Stimulated activated CD4-positive, alpha-beta T cell treated with anti-CD3 and anti-CD28 coated beads, Interleukin-15, amount 100 ng/mL, for 1 hour (primary cell): ENCODE data around the gene PRCC.

Experiments used
- DNase-seq, 2 donors: peaks; one replicate each; pipeline ENCODE4 v3.0.0-alpha.2; 2020; ENCODE audit warnings: low read depth in 1 of 2, low spot score in 1 of 2

Gene PRCC

DNA sequence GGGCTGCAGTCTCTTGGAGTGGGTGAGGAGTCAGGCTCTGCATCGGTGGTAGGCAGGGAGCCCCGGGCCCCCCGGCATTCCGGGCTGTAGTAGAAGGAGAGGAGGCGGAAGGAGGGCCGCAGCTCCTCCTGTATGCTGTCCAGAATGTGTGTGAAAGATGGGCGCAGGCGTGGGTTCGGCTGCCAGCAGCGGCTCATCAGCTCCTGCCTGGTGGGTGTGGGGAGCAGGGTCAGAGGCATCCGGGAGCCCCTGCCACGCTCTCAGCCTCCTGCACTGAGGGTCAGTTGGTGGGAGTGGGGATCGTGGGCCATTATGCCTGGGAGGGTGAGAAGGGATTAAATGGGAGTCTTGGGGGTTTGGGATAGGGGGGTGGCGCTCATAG, 73.6 kb downstream of the PRCC start:
- no peak for DNase-seq

GRCh38 chr1:156841295-156841855, 74.0 kb downstream of the PRCC start:
- no peak for DNase-seq

DNA sequence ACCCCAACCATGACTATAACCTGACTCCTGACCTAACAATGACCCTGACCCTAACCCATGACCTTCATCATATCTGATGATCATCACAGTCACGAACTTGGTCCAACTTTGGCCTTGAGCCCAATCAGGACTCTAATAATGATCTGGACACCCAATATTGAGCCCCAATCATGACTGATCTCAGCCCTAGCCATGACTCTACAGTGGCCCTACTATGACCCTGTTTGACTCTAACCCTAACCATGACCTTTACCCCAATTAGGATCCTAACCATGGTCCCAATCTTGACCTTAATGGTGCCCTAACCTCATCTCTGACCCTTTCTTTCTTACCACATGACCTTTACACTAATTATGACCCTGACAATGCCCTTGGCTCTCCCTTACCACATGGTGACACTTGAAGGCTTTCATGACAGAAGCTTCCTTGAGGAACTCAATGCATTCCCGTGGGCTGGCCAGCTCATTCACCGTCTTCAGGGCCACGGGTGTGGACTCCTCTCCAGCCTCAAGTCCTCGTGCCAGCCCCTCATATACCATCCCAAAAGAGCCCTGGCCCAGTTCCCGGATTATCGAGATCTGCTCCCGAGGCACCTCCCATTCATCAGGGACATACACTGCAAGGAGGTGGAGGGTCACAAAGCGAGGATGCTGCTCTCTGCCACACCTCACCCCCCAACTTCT, 75.4 kb downstream of the PRCC start:
- no peak for DNase-seq

DNA sequence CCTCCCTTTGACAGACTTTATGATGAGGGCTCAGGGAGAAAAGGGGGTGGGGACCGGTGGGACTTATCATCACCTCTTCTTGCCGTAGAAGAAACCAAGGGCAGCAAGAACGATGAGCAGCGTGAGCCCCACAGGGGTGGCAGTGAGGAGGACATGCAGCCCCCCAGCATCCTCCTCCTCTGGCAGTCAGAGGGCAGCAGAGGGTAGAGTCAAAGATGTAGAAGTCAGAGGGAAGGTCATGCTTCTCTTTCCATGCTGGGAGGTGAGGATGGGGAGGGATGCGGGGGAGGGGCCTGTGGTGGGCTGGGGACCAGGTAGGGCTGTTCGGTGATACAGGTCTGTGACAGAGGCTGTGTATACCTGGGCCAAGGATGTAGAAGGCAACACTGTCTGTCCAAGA, 76.8 kb downstream of the PRCC start:
- no peak for DNase-seq

GRCh38 chr1:156844638-156845037, 77.3 kb downstream of the PRCC start:
- no peak for DNase-seq

DNA sequence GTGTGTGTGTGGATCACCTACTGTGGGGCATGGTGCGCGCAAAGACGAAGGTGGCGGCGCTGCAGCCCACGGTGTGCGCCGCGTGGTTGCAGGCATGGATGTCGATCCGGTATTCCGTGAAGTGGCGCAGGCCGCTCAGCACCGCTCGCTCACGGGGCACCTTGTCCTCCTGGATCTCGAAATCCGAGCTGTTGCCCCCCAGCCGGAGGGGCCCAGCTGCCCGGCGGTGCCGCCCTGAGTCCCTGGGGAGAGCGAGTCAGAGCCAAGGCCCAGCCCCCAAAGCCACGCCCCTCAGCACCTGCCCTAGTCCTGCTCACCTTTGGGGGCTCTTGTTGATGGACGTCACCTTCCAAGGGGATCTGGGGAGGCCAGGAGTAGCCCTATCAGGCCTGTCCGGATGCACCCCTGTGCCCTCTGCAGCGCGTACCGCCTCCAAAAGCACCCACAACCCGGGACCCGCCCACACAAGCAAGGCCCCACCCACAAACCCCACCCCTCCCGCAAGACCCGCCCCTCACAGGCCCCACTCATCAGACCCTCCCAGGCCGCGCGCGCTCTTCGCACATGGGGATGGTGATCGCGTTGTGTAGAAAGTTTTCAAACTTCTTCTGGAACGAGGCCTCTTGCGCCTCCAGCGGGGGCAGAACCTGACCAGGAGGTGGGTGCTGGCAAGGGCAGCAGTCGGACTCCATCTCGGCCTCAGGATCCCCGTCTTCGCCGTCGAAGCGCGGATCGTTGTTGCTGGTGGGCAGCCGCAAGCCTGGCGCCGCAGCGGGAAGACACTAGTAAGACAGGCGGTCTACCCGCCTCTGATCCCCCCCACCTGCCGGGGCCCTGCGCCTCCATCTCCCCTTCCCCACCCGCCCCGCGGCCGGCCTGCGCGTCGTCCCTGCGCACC, 78.0 kb downstream of the PRCC start:
- DNase-seq = no peak

GRCh38 chr1:156845953-156846545, 78.7 kb downstream of the PRCC start:
- DNase-seq = no peak

GRCh38 chr1:156846643-156847042, 79.3 kb downstream of the PRCC start:
- DNase-seq = no peak

- DNase-seq = no peak
Observed at GRCh38 chr1:156847591-156848460, 80.5 kb downstream of the PRCC start.

DNA sequence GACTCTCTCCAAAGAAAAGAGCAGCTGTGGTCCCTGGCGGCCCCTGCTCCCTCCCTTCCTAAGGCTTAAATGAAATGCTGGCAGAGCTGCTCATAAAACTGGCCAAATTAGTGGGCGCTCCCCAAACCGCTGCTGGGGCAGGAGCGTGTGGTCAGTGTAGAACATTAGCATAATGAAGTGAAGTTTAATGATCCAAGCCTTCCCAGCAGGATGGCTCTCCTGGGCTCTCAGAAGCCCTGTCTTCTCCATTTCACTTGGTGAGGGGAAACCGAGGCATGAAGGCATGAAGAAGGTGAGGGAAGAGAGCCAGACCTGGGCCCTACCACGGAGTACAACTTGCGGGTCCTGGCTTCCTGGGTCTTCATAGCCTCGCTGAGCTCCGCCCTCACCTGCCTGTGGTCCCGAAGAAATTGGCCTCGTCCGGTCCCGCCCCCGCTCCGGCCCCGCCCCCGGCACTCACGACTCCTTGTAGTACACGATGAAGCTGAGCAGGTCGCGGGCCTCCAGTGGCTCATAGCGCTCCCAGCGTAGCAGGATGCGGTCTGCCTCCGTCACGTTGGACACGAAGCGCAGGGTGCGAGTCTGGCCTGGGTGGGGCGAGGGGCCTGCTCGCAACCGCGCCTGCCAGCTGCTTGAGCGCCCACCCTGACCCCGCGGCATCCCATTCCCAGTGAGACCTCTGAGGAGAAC, 81.3 kb downstream of the PRCC start:
- DNase-seq = peak in 1 of 2 donors; percentile 14

DNA sequence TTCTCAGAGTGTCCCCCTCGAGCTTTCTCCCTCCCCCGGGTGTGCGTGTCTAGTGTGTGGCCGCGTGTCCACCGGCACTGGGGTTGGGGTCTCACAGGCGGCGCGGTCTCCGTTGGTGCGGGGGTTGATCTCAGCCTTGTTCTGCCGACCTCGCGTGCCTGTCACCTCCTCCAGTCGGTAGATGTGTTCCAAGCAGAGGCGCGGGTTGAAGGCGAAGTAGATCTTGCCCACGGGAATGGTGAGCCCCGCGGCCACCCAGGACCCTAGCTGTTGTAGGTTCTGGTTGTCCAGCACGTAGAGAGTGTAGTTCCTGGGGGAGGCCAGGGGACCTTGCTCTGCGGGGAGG, 81.8 kb downstream of the PRCC start:
- DNase-seq = no peak
